Liver (tissue), 9 donors: Measurements from ENCODE around the gene DYNLT1. TPM values are rescaled to one million over a fixed set of nuclear protein-coding genes. Genes with fewer than 3 reads are reported as not detected.
A peak's percentile ranks its signal among the peaks of the same experiment; 100 is the strongest.

ENCODE experiments used
- DNase-seq: peaks from one replicate; pipeline ENCODE4 v3.0.0-alpha.2; 2017; ENCODE audit warnings: low spot score
- H3K27ac ChIP-seq, 2 donors: one replicate each; pipeline ENCODE4 v1.7.0; 2013; ENCODE audit warnings: inconsistent platforms in 2 of 2, low read length in 2 of 2, control low read depth in 1 of 2, low read depth in 1 of 2, mild to moderate bottlenecking in 1 of 2
- H3K27me3 ChIP-seq, 4 donors: one replicate each; pipeline versions ENCODE4 v1.6.1 to v1.7.0; 2013; ENCODE audit warnings: low read length in 3 of 4, inconsistent platforms in 1 of 4, mild to moderate bottlenecking in 1 of 4, moderate library complexity in 1 of 4; ENCODE audit not compliant: control insufficient read depth in 4 of 4, insufficient read depth in 4 of 4
- H3K36me3 ChIP-seq, 4 donors: one replicate each; pipeline versions ENCODE4 v1.6.1 to v1.7.0; 2013; ENCODE audit warnings: low read length in 3 of 4, mild to moderate bottlenecking in 3 of 4, low read depth in 1 of 4, moderate library complexity in 1 of 4; ENCODE audit not compliant: control insufficient read depth in 4 of 4, insufficient read depth in 3 of 4
- H3K4me1 ChIP-seq, 4 donors: one replicate each; pipeline versions ENCODE4 v1.6.1 to v1.7.0; 2013; ENCODE audit warnings: low read length in 3 of 4, mild to moderate bottlenecking in 3 of 4, moderate library complexity in 1 of 4; ENCODE audit not compliant: control insufficient read depth in 4 of 4, insufficient read depth in 4 of 4
- H3K4me3 ChIP-seq, 3 donors: one replicate each; pipeline versions ENCODE4 v1.6.1 to v1.7.0; 2013; ENCODE audit warnings: low read length in 3 of 3, control low read depth in 1 of 3, low read depth in 1 of 3, mild to moderate bottlenecking in 1 of 3
- H3K9ac ChIP-seq, 2 donors: one replicate each; pipeline ENCODE4 v1.7.0; 2013; ENCODE audit warnings: low read length in 2 of 2, mild to moderate bottlenecking in 2 of 2, moderate library complexity in 2 of 2, control low read depth in 1 of 2, low read depth in 1 of 2
- H3K9me3 ChIP-seq, 4 donors: one replicate each; pipeline versions ENCODE4 v1.6.1 to v1.7.0; 2013; ENCODE audit warnings: low read length in 3 of 4; ENCODE audit not compliant: control insufficient read depth in 4 of 4
- FOXA2 ChIP-seq: IDR thresholded peaks from 2 replicates; pipeline ENCODE4 v1.6.1; 2016; ENCODE audit warnings: antibody characterized with exemption
- GABPA ChIP-seq, 2 donors: IDR thresholded peaks in 1 of 2; conservative IDR thresholded peaks in 1 of 2; 2 replicates each; pipeline ENCODE4 v1.6.1; 2016; ENCODE audit warnings: antibody characterized with exemption in 2 of 2, mild to moderate bottlenecking in 1 of 2, moderate library complexity in 1 of 2
- HNF4A ChIP-seq, 2 donors: conservative IDR thresholded peaks; 2 replicates each; pipeline ENCODE4 v1.6.1; 2016; ENCODE audit warnings: antibody characterized with exemption in 2 of 2, mild to moderate bottlenecking in 2 of 2
- HNF4G ChIP-seq: IDR thresholded peaks from 2 replicates; pipeline ENCODE4 v1.6.1; 2016; ENCODE audit warnings: antibody characterized with exemption
- NR2F2 ChIP-seq: IDR thresholded peaks from 2 replicates; pipeline ENCODE4 v1.6.1; 2016; ENCODE audit warnings: antibody characterized with exemption
- RAD21 ChIP-seq, 2 donors: IDR thresholded peaks; 2 replicates each; pipeline ENCODE4 v1.6.1; 2016; ENCODE audit warnings: antibody characterized with exemption in 2 of 2, mild to moderate bottlenecking in 2 of 2
- RXRA ChIP-seq, 2 donors: IDR thresholded peaks; 2 replicates each; pipeline ENCODE4 v1.6.1; 2017 to 2018; ENCODE audit warnings: antibody characterized with exemption in 2 of 2, mild to moderate bottlenecking in 1 of 2
- SP1 ChIP-seq: IDR thresholded peaks from 2 replicates; pipeline ENCODE4 v1.6.1; 2018; ENCODE audit warnings: antibody characterized with exemption, mild to moderate bottlenecking
- TAF1 ChIP-seq: conservative IDR thresholded peaks from 2 replicates; pipeline ENCODE4 v1.6.1; 2016; ENCODE audit warnings: antibody characterized with exemption, mild to moderate bottlenecking
- YY1 ChIP-seq: IDR thresholded peaks from 2 replicates; pipeline ENCODE4 v1.6.1; 2016; ENCODE audit warnings: antibody characterized with exemption, mild to moderate bottlenecking
- WGBS: extraction: QIAGEN DNeasy Blood & Tissue Kit; methylation state at CpG from one replicate; pipeline ENCODE4 v1.1.7; 2013; 5-methylcytosine and 5-hydroxymethylcytosine counted together
- polyA plus RNA-seq, 2 donors: library from polyadenylated mRNA; stranded (reverse) in 1 of 2; unstranded in 1 of 2; fragments of 200-250 nt in 1 of 2; fragments of >200 nt in 1 of 2; fragmentation: Nextera tagmentation in 1 of 2; extraction: Ambion mirVana in 1 of 2; gene quantifications; one replicate each; pipeline versions ENCODE4 v1.2.1 to v1.2.3, GENCODE V29; 2013 to 2015
- total RNA-seq, 2 donors: library from RNA; depleted of rRNA; stranded (reverse); fragments of >200 nt; gene quantifications; one replicate each; pipeline ENCODE4 v1.2.3, GENCODE V29; 2014
- TF ChIP-seq, protein P1 (sequence below): IDR thresholded peaks from 2 replicates; pipeline ENCODE4 v1.6.1; 2016; ENCODE audit warnings: antibody characterized with exemption
- TF ChIP-seq, protein P2 (sequence below): fragments of 150-350 bp; IDR thresholded peaks from 2 replicates; pipeline ENCODE4 v1.5.1; 2017; ENCODE audit warnings: improper control_type of control experiment, low read depth, low read length; ENCODE audit not compliant: missing input control
- TF ChIP-seq, protein P3 (sequence below): IDR thresholded peaks from 2 replicates; pipeline ENCODE4 v1.6.1; 2016; ENCODE audit warnings: antibody characterized with exemption, mild to moderate bottlenecking
- TF ChIP-seq, protein P4 (sequence below): IDR thresholded peaks from 2 replicates; pipeline ENCODE4 v1.6.1; 2016; ENCODE audit warnings: antibody characterized with exemption
- donor health status: healthy.
- donor health status: healthy.
- donor health status: healthy.
- donor health status: healthy.
- donor health status: healthy.

DYNLT1 gene
- total and polyA plus RNA-seq, 4 donors = 17.7 to 86.9 (median 38.3) TPM

DNA sequence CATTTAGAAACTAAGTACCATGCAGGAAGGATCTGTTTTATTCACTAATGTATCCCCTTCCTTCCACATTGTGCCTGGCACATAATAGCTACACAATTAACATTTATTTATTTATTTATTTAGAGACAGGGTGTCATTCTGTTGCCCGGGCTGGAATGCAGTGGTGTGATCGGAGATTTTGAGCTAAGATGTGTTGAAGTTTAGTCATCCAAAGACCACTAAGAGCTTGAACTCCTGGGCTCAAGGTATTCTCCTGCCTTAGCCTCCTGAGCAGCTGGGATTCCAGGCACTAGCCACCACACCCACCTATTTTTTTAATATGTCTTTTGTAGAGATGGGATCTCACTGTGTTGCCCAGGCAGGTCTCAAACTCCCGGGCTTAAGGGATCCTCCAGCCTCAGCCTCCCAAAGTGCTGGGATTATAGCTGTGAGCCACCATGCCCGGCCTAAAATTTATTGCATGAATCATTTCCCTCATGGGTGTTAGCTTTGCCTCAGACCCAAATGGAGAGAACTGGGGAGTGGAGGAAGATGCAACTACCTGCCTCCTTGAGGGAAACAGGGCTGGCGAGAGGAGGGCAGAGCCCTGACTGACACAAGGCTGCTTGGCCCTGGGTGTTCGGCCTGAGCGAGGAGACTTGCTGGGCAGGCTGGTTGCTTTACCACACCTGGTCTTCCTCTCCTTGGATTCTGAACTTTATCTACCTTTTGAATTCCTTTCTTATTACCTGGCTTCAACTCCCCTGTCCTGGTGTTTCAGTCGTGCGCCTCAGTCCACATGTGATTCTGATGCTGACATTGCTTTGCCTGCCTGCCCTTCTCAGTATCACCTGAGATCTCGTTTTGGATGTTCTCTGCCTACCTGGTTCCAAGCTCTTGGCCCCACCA, 1.7 kb upstream of the DYNLT1 start:
- no peak for TF ChIP-seq FOXA2
- TF ChIP-seq, protein P1, sequence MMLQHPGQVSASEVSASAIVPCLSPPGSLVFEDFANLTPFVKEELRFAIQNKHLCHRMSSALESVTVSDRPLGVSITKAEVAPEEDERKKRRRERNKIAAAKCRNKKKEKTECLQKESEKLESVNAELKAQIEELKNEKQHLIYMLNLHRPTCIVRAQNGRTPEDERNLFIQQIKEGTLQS = no peak
- TF ChIP-seq GABPA (IDR thresholded peaks at IDR 0.05 in 1 of 2, conservative IDR thresholded peaks at IDR 0.05 in 1 of 2) = no peak
- TF ChIP-seq NR2F2 = no peak
- TF ChIP-seq SP1 = no peak
- TF ChIP-seq, protein P2, sequence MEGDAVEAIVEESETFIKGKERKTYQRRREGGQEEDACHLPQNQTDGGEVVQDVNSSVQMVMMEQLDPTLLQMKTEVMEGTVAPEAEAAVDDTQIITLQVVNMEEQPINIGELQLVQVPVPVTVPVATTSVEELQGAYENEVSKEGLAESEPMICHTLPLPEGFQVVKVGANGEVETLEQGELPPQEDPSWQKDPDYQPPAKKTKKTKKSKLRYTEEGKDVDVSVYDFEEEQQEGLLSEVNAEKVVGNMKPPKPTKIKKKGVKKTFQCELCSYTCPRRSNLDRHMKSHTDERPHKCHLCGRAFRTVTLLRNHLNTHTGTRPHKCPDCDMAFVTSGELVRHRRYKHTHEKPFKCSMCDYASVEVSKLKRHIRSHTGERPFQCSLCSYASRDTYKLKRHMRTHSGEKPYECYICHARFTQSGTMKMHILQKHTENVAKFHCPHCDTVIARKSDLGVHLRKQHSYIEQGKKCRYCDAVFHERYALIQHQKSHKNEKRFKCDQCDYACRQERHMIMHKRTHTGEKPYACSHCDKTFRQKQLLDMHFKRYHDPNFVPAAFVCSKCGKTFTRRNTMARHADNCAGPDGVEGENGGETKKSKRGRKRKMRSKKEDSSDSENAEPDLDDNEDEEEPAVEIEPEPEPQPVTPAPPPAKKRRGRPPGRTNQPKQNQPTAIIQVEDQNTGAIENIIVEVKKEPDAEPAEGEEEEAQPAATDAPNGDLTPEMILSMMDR = no peak
- TF ChIP-seq RAD21 (IDR thresholded peaks at IDR 0.05) = no peak
- TF ChIP-seq, protein P3, sequence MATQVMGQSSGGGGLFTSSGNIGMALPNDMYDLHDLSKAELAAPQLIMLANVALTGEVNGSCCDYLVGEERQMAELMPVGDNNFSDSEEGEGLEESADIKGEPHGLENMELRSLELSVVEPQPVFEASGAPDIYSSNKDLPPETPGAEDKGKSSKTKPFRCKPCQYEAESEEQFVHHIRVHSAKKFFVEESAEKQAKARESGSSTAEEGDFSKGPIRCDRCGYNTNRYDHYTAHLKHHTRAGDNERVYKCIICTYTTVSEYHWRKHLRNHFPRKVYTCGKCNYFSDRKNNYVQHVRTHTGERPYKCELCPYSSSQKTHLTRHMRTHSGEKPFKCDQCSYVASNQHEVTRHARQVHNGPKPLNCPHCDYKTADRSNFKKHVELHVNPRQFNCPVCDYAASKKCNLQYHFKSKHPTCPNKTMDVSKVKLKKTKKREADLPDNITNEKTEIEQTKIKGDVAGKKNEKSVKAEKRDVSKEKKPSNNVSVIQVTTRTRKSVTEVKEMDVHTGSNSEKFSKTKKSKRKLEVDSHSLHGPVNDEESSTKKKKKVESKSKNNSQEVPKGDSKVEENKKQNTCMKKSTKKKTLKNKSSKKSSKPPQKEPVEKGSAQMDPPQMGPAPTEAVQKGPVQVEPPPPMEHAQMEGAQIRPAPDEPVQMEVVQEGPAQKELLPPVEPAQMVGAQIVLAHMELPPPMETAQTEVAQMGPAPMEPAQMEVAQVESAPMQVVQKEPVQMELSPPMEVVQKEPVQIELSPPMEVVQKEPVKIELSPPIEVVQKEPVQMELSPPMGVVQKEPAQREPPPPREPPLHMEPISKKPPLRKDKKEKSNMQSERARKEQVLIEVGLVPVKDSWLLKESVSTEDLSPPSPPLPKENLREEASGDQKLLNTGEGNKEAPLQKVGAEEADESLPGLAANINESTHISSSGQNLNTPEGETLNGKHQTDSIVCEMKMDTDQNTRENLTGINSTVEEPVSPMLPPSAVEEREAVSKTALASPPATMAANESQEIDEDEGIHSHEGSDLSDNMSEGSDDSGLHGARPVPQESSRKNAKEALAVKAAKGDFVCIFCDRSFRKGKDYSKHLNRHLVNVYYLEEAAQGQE = no peak
- no peak for TF ChIP-seq RXRA (IDR thresholded peaks at IDR 0.05)
- Histone ChIP-seq H3K27ac (no peak overlapping the region), H3K9me3 (no peaks in the 10 kb centered on the region), H3K36me3 (no peaks in the 10 kb centered on the region), H3K9ac (no peak overlapping the region), H3K4me3 (no peak overlapping the region), H3K27me3 (no peaks in the 10 kb centered on the region), H3K4me1 (peaks cover 0 to 16% (median 11%) of the 10 kb centered on the region in 4 donors)
- 89% methylated on average over 10 of the region's 10 CpGs for WGBS
- peak; percentile 22 for DNase-seq

DNA sequence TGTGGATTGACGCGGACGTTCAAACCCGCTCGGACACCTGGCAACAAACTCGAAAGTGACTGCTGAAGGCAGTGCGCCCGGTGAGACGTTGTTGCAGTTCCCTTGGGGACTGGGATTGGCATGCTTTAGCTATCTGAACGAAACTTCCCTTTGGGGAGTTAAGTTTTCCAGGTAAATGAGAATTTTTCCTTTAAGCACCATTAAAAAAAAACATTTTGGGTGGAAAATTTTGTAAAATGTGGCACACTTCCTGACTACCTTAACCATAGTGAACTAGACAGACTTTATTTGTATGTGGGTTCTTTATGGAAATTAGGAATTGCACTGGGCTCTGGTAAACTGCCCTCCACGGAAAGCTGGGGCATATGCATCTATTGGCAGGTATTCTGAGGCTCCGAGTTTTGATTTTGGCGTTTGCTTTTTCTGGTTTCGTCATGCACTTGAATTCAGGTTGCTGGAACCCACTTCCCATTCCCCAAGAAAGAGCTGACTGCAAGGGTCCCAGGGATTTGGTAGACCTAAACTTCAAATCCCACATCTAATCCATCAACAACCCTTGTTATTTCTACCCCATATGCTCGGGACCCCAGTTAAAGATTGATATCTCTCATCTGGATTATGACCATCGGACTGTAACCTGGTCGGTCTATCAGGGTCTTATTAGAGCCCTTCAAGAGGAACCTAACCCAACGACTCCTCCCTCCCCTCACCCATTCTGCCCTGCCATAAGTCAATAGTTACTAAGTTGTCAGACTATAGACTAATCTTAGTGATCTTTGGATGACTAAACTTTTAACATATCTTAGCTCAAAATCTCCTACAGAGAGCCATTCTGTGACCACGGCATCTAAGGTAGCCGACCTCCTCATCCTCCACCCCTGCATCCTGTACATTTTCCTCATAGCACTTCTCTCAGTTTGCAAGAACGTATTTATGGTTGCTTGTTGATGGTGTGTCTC, 800 bp upstream of the DYNLT1 start:
- 29% methylated on average over 21 of the region's 21 CpGs for WGBS
- TF ChIP-seq SP1 = peak; percentile 7
- no peak for TF ChIP-seq YY1
- peak; percentile 4 for TF ChIP-seq NR2F2
- TF ChIP-seq HNF4G = no peak
- no peak for TF ChIP-seq RXRA (IDR thresholded peaks at IDR 0.05)
- peak in 1 of 2 donors; percentile 3 for TF ChIP-seq RAD21 (IDR thresholded peaks at IDR 0.05)
- TF ChIP-seq TAF1 = no peak
- TF ChIP-seq, protein P4, sequence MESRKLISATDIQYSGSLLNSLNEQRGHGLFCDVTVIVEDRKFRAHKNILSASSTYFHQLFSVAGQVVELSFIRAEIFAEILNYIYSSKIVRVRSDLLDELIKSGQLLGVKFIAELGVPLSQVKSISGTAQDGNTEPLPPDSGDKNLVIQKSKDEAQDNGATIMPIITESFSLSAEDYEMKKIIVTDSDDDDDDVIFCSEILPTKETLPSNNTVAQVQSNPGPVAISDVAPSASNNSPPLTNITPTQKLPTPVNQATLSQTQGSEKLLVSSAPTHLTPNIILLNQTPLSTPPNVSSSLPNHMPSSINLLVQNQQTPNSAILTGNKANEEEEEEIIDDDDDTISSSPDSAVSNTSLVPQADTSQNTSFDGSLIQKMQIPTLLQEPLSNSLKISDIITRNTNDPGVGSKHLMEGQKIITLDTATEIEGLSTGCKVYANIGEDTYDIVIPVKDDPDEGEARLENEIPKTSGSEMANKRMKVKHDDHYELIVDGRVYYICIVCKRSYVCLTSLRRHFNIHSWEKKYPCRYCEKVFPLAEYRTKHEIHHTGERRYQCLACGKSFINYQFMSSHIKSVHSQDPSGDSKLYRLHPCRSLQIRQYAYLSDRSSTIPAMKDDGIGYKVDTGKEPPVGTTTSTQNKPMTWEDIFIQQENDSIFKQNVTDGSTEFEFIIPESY = no peak
- TF ChIP-seq HNF4A (conservative IDR thresholded peaks at IDR 0.05) = no peak
- TF ChIP-seq GABPA (IDR thresholded peaks at IDR 0.05 in 1 of 2, conservative IDR thresholded peaks at IDR 0.05 in 1 of 2) = peak in 1 of 2 donors; percentile 0
- Histone ChIP-seq H3K9ac (peak overlapping the region in 1 of 2 donors; percentile 87), H3K4me1 (peaks cover 0 to 16% (median 11%) of the 10 kb centered on the region in 4 donors), H3K27me3 (no peaks in the 10 kb centered on the region), H3K36me3 (no peaks in the 10 kb centered on the region), H3K27ac (peak overlapping the region; percentile 88 to 98), H3K4me3 (peak overlapping the region; percentile 68 to 98 (median 94)), H3K9me3 (no peaks in the 10 kb centered on the region)
- peak; percentile 28 for DNase-seq
